GM18909 (cell line): ENCODE data around the gene C16orf96.

Experiments
- ATAC-seq: cut with Tn5 transposase; IDR thresholded peaks from one replicate; pipeline ENCODE4 v1.9.1; 2021; ENCODE audit warnings: mild to moderate bottlenecking; ENCODE audit not compliant: unreplicated experiment, poor library complexity

The C16orf96 gene

GRCh38 chr16:4613636-4614570, 57.8 kb downstream of the C16orf96 start:
- no peak for ATAC-seq

- peak; percentile 59 for ATAC-seq
Observed at GRCh38 chr16:4614571-4615383, 58.6 kb downstream of the C16orf96 start, which contains the start of gene UBALD1. UBALD1 (minus strand) TSS chr16:4614888; CDS start chr16:4614797, 91 bp downstream.

- no peak for ATAC-seq
Observed at GRCh38 chr16:4615384-4616046, 59.4 kb downstream of the C16orf96 start.

- peak; percentile 80 for ATAC-seq
Observed at GRCh38 chr16:4616047-4616811, 60.1 kb downstream of the C16orf96 start.

GRCh38 chr16:4617880-4618279, 61.7 kb downstream of the C16orf96 start:
- no peak for ATAC-seq

GRCh38 chr16:4618645-4619418, 62.7 kb downstream of the C16orf96 start:
- no peak for ATAC-seq

GRCh38 chr16:4623593-4623992, 67.5 kb downstream of the C16orf96 start:
- no peak for ATAC-seq

- ATAC-seq, result peak; percentile 71
Observed at GRCh38 chr16:4624015-4624826, 68.1 kb downstream of the C16orf96 start, which contains the start of gene MGRN1. MGRN1 (plus strand) TSS chr16:4624826; CDS start chr16:4624961, 135 bp downstream.

GRCh38 chr16:4624827-4625559, 68.9 kb downstream of the C16orf96 start:
- peak; percentile 56 for ATAC-seq

GRCh38 chr16:4625560-4626159, 69.5 kb downstream of the C16orf96 start:
- no peak for ATAC-seq

- ATAC-seq, result no peak
Observed at GRCh38 chr16:4626396-4626795, 70.3 kb downstream of the C16orf96 start.

- ATAC-seq, result no peak
Observed at GRCh38 chr16:4628283-4628682, 72.1 kb downstream of the C16orf96 start.

GRCh38 chr16:4631444-4631843, 75.3 kb downstream of the C16orf96 start:
- ATAC-seq, result no peak

- no peak for ATAC-seq
Observed at GRCh38 chr16:4633910-4634635, 77.9 kb downstream of the C16orf96 start.

- no peak for ATAC-seq
Observed at GRCh38 chr16:4634768-4635167, 78.6 kb downstream of the C16orf96 start.

- no peak for ATAC-seq
Observed at GRCh38 chr16:4636196-4636595, 80.1 kb downstream of the C16orf96 start.
